ENCODE results near the gene AKIRIN1.
"Not testable (repeated sequence)": the region's sequence is repeated elsewhere in the genome, so short reads cannot be mapped to it uniquely, and the experiment has no call there.

AKIRIN1 gene

GRCh38 chr1:39046613-39047210 lies 55.6 kb downstream of the AKIRIN1 start:
- DNase-seq: no peak

DNA sequence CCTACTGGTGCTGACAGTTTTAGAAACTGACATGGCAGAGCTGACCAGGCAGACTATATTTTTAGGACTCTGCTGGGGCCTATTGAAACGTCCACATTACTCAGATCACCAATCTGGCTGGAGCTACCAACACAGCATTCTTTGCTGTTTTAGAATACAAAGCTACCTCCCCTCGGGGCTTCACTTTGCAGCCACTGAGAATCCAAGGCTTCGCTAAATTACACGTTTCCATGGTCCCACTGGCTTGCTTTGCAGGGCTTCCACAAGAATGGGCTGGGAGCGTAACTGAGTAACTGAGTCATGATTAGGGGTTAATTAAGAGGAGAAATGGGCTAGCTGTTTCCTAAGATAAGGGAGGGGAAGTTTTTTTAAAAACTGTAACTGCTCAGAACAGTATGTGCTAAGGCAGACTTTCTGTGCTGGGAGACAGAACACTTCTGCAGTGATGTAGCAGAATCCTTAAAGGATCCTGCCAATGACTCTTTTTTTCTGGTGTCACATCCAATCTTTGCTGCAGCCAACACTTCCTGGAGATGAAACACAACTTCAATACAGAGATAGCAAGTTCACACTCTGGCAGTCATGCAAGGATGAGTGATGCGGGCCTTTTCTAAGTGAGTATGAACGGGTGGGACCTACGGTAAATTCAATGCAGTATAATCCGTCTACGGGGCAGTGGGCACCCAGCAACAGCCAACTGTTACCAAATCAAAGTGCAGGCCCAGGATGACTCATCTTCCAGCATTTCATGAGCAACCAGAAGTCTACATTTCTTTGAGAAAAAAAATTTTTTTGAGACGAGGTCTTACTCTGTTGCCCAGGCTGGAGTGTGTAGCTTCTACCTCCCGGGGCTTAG lies 56.5 kb downstream of the AKIRIN1 start:
- DNase-seq: peak; percentile 19

DNA sequence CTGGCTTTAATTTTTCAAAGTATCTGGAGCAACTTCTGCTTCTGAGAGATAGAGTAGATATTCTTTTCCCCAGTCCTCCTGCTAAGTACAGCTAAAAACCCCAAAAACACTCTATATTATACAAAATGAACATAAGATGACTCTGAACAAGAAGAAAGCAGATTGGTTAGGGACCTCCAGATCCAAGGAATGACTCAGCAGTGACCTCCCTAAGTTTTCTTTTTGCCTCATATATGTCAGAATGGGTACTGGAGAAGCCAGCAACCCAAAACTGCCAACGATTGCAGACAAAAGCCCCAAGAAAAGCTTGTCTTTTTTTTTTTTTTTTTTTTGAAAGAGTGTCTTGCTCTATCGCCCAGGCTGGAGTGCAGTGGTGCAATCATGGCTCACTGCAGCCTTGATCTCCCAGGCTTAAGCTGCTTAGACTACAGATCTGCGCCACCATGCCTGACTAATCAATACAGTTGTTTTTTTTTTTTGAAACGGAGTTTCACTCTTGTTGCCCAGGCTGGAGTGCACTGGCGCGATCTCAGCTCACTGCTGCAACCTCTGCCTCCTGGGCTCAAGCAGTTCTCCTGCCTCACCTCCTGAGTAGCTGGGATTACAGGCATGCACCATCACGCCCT lies 57.8 kb downstream of the AKIRIN1 start:
- DNase-seq: no peak

- no peak for DNase-seq
Measured at GRCh38 chr1:39050001-39050400, 58.9 kb downstream of the AKIRIN1 start.

- DNase-seq: not testable (repeated sequence)
Measured at GRCh38 chr1:39051193-39051850, 60.2 kb downstream of the AKIRIN1 start.

DNA sequence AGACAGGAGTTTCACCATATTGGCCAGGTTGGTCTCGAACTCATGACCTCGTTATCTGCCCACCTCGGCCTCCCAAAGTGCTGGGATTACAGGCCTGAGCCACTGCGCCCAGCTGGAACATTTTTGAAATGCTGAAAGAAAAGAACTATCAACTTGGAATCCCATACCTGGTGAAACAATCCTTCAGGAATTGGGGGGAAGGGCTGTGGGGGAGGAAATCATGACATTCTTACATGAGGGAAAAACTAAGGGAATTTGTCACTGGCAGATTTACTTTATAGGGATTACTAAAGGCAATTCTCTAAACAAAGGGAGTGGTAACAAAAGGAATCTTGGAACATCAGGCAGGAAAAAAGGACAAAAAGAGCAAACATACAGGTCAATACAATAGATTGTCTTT lies 60.9 kb downstream of the AKIRIN1 start:
- no peak for DNase-seq

DNA sequence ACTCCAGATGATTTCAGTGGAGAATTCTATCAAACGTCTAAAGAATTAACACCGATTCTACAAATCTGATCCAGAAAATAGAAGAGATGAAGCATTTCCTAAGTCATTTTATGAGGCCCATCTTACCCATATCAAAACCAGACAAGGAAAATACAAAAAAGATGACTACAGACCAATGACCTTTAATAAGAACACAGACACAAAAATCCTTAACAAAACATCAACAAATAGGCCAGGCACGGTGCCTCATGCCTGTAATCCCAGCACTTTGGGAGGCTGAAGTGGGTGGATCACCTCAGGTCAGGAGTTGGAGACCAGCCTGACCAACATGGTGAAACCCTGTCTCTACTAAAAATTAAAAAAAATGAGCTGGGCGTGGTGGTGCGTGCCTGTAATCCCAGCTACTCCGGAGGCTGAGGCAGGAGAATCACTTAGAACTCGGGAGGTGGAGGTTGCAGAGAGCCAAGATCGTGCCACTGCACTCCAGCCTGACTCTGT lies 64.2 kb downstream of the AKIRIN1 start:
- not testable (repeated sequence) for DNase-seq

Data from retina (tissue), 1 donor.